ENCODE data around the gene HRCT1. TPM values are rescaled to one million over a fixed set of nuclear protein-coding genes. Genes with fewer than 3 reads are reported as not detected.

Gene HRCT1
- total RNA-seq, 3 donors from 2014 or later: 3.4 to 16.0 (median 12.8) TPM

- Histone ChIP-seq H3K27ac (no peak overlapping the region), H3K9me3 (no peaks in the 10 kb centered on the region), H3K4me1 (peaks cover 0 to 7% of the 10 kb centered on the region in 2 donors), H3K4me3 (no peak overlapping the region), H3K27me3 (peaks cover 0 to 4% of the 10 kb centered on the region in 2 donors), H3K36me3 (no peaks in the 10 kb centered on the region)
- intact Hi-C loops (cut with DNase I; ENCODE audit: low total_unique reads): no loop called here
- no peak for DNase-seq (ENCODE audit: low spot score in 2 of 2)
- TF ChIP-seq CTCF (IDR thresholded peaks at IDR 0.05) (no peak), POLR2A (IDR thresholded peaks at IDR 0.05) (no peak), POLR2AphosphoS5 (IDR thresholded peaks at IDR 0.05) (no peak)
These were observed 37.1 kb upstream of the HRCT1 start for GRCh38 chr9:35868933-35869332.

GRCh38 chr9:35869621-35870216, 36.3 kb upstream of the HRCT1 start:
- H3K36me3 ChIP-seq: no peaks in the 10 kb centered on the region
- DNase-seq (ENCODE audit: low spot score in 2 of 2): peak in 1 of 2 donors; percentile 49
- peaks cover 0 to 4% of the 10 kb centered on the region in 2 donors for H3K27me3 ChIP-seq
- intact Hi-C loops (cut with DNase I; ENCODE audit: low total_unique reads): no loop called here
- peaks cover 0 to 7% of the 10 kb centered on the region in 2 donors for H3K4me1 ChIP-seq
- H3K27ac ChIP-seq: no peak overlapping the region
- no peak overlapping the region for H3K4me3 ChIP-seq
- TF ChIP-seq CTCF (IDR thresholded peaks at IDR 0.05) (no peak), POLR2A (IDR thresholded peaks at IDR 0.05) (no peak), POLR2AphosphoS5 (IDR thresholded peaks at IDR 0.05) (no peak)
- H3K9me3 ChIP-seq: no peaks in the 10 kb centered on the region

GRCh38 chr9:35870351-35870923, 35.6 kb upstream of the HRCT1 start, which contains the start of gene OR13J1:
TSS of gene OR13J1 (minus strand) at chr9:35870401. CDS start at chr9:35870401, 0 bp downstream.
- no peak for TF ChIP-seq POLR2AphosphoS5 (IDR thresholded peaks at IDR 0.05)
- TF ChIP-seq POLR2A (IDR thresholded peaks at IDR 0.05): no peak
- TF ChIP-seq CTCF (IDR thresholded peaks at IDR 0.05): no peak
- no peak for DNase-seq (ENCODE audit: low spot score in 2 of 2)
- Histone ChIP-seq H3K36me3 (no peaks in the 10 kb centered on the region), H3K4me1 (peaks cover 0 to 7% of the 10 kb centered on the region in 2 donors), H3K4me3 (no peak within 1 kb of the TSS), H3K9me3 (no peaks in the 10 kb centered on the region), H3K27ac (peak within 1 kb of the TSS; percentile 33 to 46), H3K27me3 (peaks cover 0 to 4% of the 10 kb centered on the region in 2 donors)
- intact Hi-C loops (cut with DNase I; ENCODE audit: low total_unique reads): no loop called here

GRCh38 chr9:35871545-35871944, 34.5 kb upstream of the HRCT1 start:
- TF ChIP-seq POLR2AphosphoS5 (IDR thresholded peaks at IDR 0.05): no peak
- TF ChIP-seq CTCF (IDR thresholded peaks at IDR 0.05): no peak
- H3K27ac ChIP-seq: peak overlapping the region; percentile 33 to 46
- H3K36me3 ChIP-seq: no peaks in the 10 kb centered on the region
- no peak overlapping the region for H3K4me3 ChIP-seq
- H3K27me3 ChIP-seq: peaks cover 0 to 4% of the 10 kb centered on the region in 2 donors
- H3K9me3 ChIP-seq: no peaks in the 10 kb centered on the region
- peak; percentile 65 to 71 for DNase-seq (ENCODE audit: low spot score in 2 of 2)
- peaks cover 0 to 7% of the 10 kb centered on the region in 2 donors for H3K4me1 ChIP-seq
- intact Hi-C loops (cut with DNase I; ENCODE audit: low total_unique reads): no loop called here

- Histone ChIP-seq H3K9me3 (no peaks in the 10 kb centered on the region), H3K27me3 (peaks cover 0 to under 1% of the 10 kb centered on the region in 2 donors), H3K27ac (no peak overlapping the region), H3K4me1 (peaks cover 0 to 7% of the 10 kb centered on the region in 2 donors), H3K4me3 (no peak overlapping the region), H3K36me3 (no peaks in the 10 kb centered on the region)
- DNase-seq (ENCODE audit: low spot score in 2 of 2): no peak
- intact Hi-C loops (cut with DNase I; ENCODE audit: low total_unique reads): no loop called here
- no peak for TF ChIP-seq POLR2A (IDR thresholded peaks at IDR 0.05)
- no peak for TF ChIP-seq POLR2AphosphoS5 (IDR thresholded peaks at IDR 0.05)
- TF ChIP-seq CTCF (IDR thresholded peaks at IDR 0.05): no peak
These were observed 33.5 kb upstream of the HRCT1 start for GRCh38 chr9:35872505-35872904.

Data from breast epithelium (tissue), 4 donors.